ENCODE data around the gene RPTOR.
"Not testable (repeated sequence)": the region's sequence is repeated elsewhere in the genome, so short reads cannot be mapped to it uniquely, and the experiment has no call there.

The RPTOR gene

DNA sequence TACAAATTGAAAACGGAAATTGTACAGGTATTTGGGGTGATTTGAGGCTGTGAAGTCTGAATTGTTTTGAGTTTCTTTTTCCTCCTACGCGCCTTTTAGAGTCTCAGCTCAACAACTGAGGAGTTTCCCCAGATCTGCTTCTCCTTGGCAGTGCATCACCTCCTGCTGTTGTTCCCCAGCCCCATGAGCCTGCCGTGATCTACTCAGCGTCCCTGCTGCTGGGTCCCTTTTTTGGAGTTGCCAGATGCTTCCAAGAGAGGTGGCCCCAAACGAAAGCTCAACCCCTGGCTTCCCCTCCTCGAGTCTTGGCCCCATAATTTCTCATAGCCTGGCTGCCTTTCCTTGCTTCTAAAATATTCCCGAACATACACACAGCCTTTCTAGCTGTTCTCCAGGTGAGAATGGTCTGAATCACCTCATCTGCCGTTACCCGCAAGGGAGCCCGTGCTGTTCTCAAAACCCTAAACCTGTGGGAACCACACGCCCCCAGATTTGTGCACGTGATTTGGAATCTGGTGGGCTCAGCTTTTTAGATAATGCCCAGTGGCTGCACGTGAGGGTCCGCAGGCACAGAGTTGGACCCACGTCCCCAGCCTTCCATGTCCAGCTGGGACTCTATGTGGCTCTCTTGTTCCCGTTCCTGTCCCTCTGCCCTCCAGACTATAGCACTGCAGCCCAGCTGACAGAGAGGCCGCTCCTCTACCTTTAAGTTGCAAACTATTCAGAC, 267.9 kb downstream of the RPTOR start:
- Histone ChIP-seq H3K27ac (ENCODE audit: low read length) (no peak overlapping the region), H3K36me3 (replicated peaks; ENCODE audit: low read depth, low read length) (peaks cover 3% of the 10 kb centered on the region), H3K27me3 (ENCODE audit: low read depth, low read length) (no peaks in the 10 kb centered on the region), H3K4me3 (ENCODE audit: low read length) (no peak overlapping the region), H4K20me1 (ENCODE audit: insufficient read depth, low read length) (no peaks in the 10 kb centered on the region), H3K9ac (ENCODE audit: low read length) (no peak overlapping the region), H3K79me2 (ENCODE audit: low read length) (no peaks in the 10 kb centered on the region), H3K4me2 (ENCODE audit: low read length) (no peak overlapping the region), H2AFZ (ENCODE audit: low read depth, low read length) (no peak overlapping the region), H3K9me3 (ENCODE audit: insufficient read depth, low read length) (no peaks in the 10 kb centered on the region), H3K4me1 (ENCODE audit: low read length) (peaks cover 3% of the 10 kb centered on the region; the same call in 1 of the 2 replicates)
- TF ChIP-seq EZH2phosphoT487 (IDR thresholded peaks at IDR 0.05; ENCODE audit: low read depth) = no peak
- TF ChIP-seq, protein P1, sequence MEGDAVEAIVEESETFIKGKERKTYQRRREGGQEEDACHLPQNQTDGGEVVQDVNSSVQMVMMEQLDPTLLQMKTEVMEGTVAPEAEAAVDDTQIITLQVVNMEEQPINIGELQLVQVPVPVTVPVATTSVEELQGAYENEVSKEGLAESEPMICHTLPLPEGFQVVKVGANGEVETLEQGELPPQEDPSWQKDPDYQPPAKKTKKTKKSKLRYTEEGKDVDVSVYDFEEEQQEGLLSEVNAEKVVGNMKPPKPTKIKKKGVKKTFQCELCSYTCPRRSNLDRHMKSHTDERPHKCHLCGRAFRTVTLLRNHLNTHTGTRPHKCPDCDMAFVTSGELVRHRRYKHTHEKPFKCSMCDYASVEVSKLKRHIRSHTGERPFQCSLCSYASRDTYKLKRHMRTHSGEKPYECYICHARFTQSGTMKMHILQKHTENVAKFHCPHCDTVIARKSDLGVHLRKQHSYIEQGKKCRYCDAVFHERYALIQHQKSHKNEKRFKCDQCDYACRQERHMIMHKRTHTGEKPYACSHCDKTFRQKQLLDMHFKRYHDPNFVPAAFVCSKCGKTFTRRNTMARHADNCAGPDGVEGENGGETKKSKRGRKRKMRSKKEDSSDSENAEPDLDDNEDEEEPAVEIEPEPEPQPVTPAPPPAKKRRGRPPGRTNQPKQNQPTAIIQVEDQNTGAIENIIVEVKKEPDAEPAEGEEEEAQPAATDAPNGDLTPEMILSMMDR (IDR thresholded peaks at IDR 0.05; ENCODE audit: low read depth, low read length) = no peak

GRCh38 chr17:80813318-80813717, 268.7 kb downstream of the RPTOR start:
- Histone ChIP-seq H3K4me2 (ENCODE audit: low read length) (no peak overlapping the region), H3K27ac (ENCODE audit: low read length) (no peak overlapping the region), H3K9ac (ENCODE audit: low read length) (no peak overlapping the region), H3K9me3 (ENCODE audit: insufficient read depth, low read length) (no peaks in the 10 kb centered on the region), H2AFZ (ENCODE audit: low read depth, low read length) (no peak overlapping the region), H3K4me1 (ENCODE audit: low read length) (peaks cover 3% of the 10 kb centered on the region; the same call in 1 of the 2 replicates), H4K20me1 (ENCODE audit: insufficient read depth, low read length) (no peaks in the 10 kb centered on the region), H3K36me3 (replicated peaks; ENCODE audit: low read depth, low read length) (no peaks in the 10 kb centered on the region), H3K27me3 (ENCODE audit: low read depth, low read length) (no peaks in the 10 kb centered on the region), H3K4me3 (ENCODE audit: low read length) (no peak overlapping the region), H3K79me2 (ENCODE audit: low read length) (no peaks in the 10 kb centered on the region)
- no peak for TF ChIP-seq EZH2phosphoT487 (IDR thresholded peaks at IDR 0.05; ENCODE audit: low read depth)
- TF ChIP-seq, protein P1 (IDR thresholded peaks at IDR 0.05; ENCODE audit: low read depth, low read length) = no peak

- H3K9me3 ChIP-seq (ENCODE audit: insufficient read depth, low read length) = no peaks in the 10 kb centered on the region
- no peak overlapping the region for H3K9ac ChIP-seq (ENCODE audit: low read length)
- TF ChIP-seq, protein P1 (IDR thresholded peaks at IDR 0.05; ENCODE audit: low read depth, low read length) = no peak
- no peak for TF ChIP-seq EZH2phosphoT487 (IDR thresholded peaks at IDR 0.05; ENCODE audit: low read depth)
- H4K20me1 ChIP-seq (ENCODE audit: insufficient read depth, low read length) = no peaks in the 10 kb centered on the region
- H3K79me2 ChIP-seq (ENCODE audit: low read length) = no peaks in the 10 kb centered on the region
- H3K4me3 ChIP-seq (ENCODE audit: low read length) = no peak overlapping the region
- no peak overlapping the region for H3K4me2 ChIP-seq (ENCODE audit: low read length)
- no peaks in the 10 kb centered on the region for H3K36me3 ChIP-seq (replicated peaks; ENCODE audit: low read depth, low read length)
- H2AFZ ChIP-seq (ENCODE audit: low read depth, low read length) = no peak overlapping the region
- H3K4me1 ChIP-seq (ENCODE audit: low read length) = peaks cover 11% of the 10 kb centered on the region
- no peak overlapping the region for H3K27ac ChIP-seq (ENCODE audit: low read length)
- no peaks in the 10 kb centered on the region for H3K27me3 ChIP-seq (ENCODE audit: low read depth, low read length)
These were observed 269.9 kb downstream of the RPTOR start for GRCh38 chr17:80814491-80814890.

- Histone ChIP-seq H3K9ac (ENCODE audit: low read length) (no peak overlapping the region), H3K9me3 (ENCODE audit: insufficient read depth, low read length) (no peaks in the 10 kb centered on the region), H3K79me2 (ENCODE audit: low read length) (no peaks in the 10 kb centered on the region), H3K4me1 (ENCODE audit: low read length) (peaks cover 14% of the 10 kb centered on the region), H3K27me3 (ENCODE audit: low read depth, low read length) (no peaks in the 10 kb centered on the region), H4K20me1 (ENCODE audit: insufficient read depth, low read length) (peaks cover 5% of the 10 kb centered on the region; the same call in 1 of the 2 replicates), H3K4me3 (ENCODE audit: low read length) (no peak overlapping the region), H2AFZ (ENCODE audit: low read depth, low read length) (no peak overlapping the region), H3K4me2 (ENCODE audit: low read length) (no peak overlapping the region), H3K27ac (ENCODE audit: low read length) (no peak overlapping the region), H3K36me3 (replicated peaks; ENCODE audit: low read depth, low read length) (no peaks in the 10 kb centered on the region)
- no peak for TF ChIP-seq EZH2phosphoT487 (IDR thresholded peaks at IDR 0.05; ENCODE audit: low read depth)
- TF ChIP-seq, protein P1 (IDR thresholded peaks at IDR 0.05; ENCODE audit: low read depth, low read length) = no peak
These were observed 270.6 kb downstream of the RPTOR start for GRCh38 chr17:80815151-80815681.

- H3K36me3 ChIP-seq (replicated peaks; ENCODE audit: low read depth, low read length); H3K4me2 ChIP-seq (ENCODE audit: low read length); H3K27me3 ChIP-seq (ENCODE audit: low read depth, low read length); H3K9ac ChIP-seq (ENCODE audit: low read length); H4K20me1 ChIP-seq (ENCODE audit: insufficient read depth, low read length); H2AFZ ChIP-seq (ENCODE audit: low read depth, low read length); H3K4me3 ChIP-seq (ENCODE audit: low read length); H3K9me3 ChIP-seq (ENCODE audit: insufficient read depth, low read length); H3K27ac ChIP-seq (ENCODE audit: low read length); H3K79me2 ChIP-seq (ENCODE audit: low read length): not testable (repeated sequence)
- H3K4me1 ChIP-seq (ENCODE audit: low read length) = peaks cover 14% of the 10 kb centered on the region
These were observed 271.1 kb downstream of the RPTOR start for GRCh38 chr17:80815718-80816117.
